Activated CD8-positive, alpha-beta memory T cell treated with anti-CD3 and anti-CD28 coated beads for 36 hours (primary cell): ENCODE data around the gene TRIM60. TPM values are rescaled to one million over a fixed set of nuclear protein-coding genes. Genes with fewer than 3 reads are reported as not detected.
"Not testable (repeated sequence)": the region's sequence is repeated elsewhere in the genome, so short reads cannot be mapped to it uniquely, and the experiment has no call there.

Source experiments
- CTCF ChIA-PET: fragments of 350-600 bp; sonication (Branson Sonifier 250); formaldehyde crosslinking; loops from one replicate; lab custom pipeline; 2021; ENCODE audit warnings: antibody characterized with exemption; lab: Charles Lee
- POLR2A ChIA-PET: fragments of 350-600 bp; sonication (Branson Sonifier 250); formaldehyde crosslinking; loops from one replicate; lab custom pipeline; 2021; ENCODE audit warnings: antibody characterized with exemption; lab: Charles Lee
- total RNA-seq, 2 experiments: library from RNA; stranded (reverse); gene quantifications; one replicate each; pipeline ENCODE4 v1.2.3, GENCODE V29; 2021

Gene TRIM60
- total RNA-seq, 2 experiments from 2014 or later = not detected

- ChIA-PET POLR2A (no interaction called here), CTCF (no interaction called here)
These were observed 16.4 kb downstream of the TRIM60 start for GRCh38 chr4:165048170-165048569.

GRCh38 chr4:165052627-165053026 is 20.8 kb downstream of the TRIM60 start:
- CTCF ChIA-PET = no interaction called here
- POLR2A ChIA-PET = no interaction called here

- POLR2A ChIA-PET = no interaction called here
- CTCF ChIA-PET = no interaction called here
These were observed 21.8 kb downstream of the TRIM60 start, which contains the start of gene TRIM75 for GRCh38 chr4:165053645-165054044. Gene TRIM75, plus strand, starts transcription at chr4:165053866. Its CDS starts 5,282 bp downstream, at chr4:165059148.

GRCh38 chr4:165055601-165056000 is 23.8 kb downstream of the TRIM60 start:
- ChIA-PET CTCF (no interaction called here), POLR2A (interaction anchor here (0.6 kb wide), 1 partner anchor 26 kb away, joined by 3 read pairs; no protein-coding TSS in a partner anchor)

GRCh38 chr4:165058666-165059065 is 26.9 kb downstream of the TRIM60 start:
- CTCF ChIA-PET = no interaction called here
- POLR2A ChIA-PET = no interaction called here

- POLR2A ChIA-PET = no interaction called here
- CTCF ChIA-PET = no interaction called here
These were observed 27.6 kb downstream of the TRIM60 start for GRCh38 chr4:165059386-165059785.

- ChIA-PET POLR2A (no interaction called here), CTCF (no interaction called here)
These were observed 29.1 kb downstream of the TRIM60 start for GRCh38 chr4:165060938-165061337.

GRCh38 chr4:165070560-165070959 is 38.8 kb downstream of the TRIM60 start:
- ChIA-PET POLR2A (no interaction called here), CTCF (no interaction called here)

GRCh38 chr4:165073346-165073745 is 41.5 kb downstream of the TRIM60 start:
- CTCF ChIA-PET, POLR2A ChIA-PET: not testable (repeated sequence)

GRCh38 chr4:165077034-165077578 is 45.3 kb downstream of the TRIM60 start:
- CTCF ChIA-PET = no interaction called here

GRCh38 chr4:165079476-165079875 is 47.7 kb downstream of the TRIM60 start:
- ChIA-PET CTCF (no interaction called here), POLR2A (no interaction called here)

More at GRCh38 chr4:165077034-165077578, 45.3 kb downstream of the TRIM60 start:
- POLR2A ChIA-PET = no interaction called here

GRCh38 chr4:165084787-165085186 is 53.0 kb downstream of the TRIM60 start:
- CTCF ChIA-PET = interaction anchor here (0.7 kb wide), 1 partner anchor 271 kb away, joined by 3 read pairs; no protein-coding TSS in a partner anchor
- POLR2A ChIA-PET = not testable (repeated sequence)

GRCh38 chr4:165085946-165086345 is 54.1 kb downstream of the TRIM60 start:
- CTCF ChIA-PET = interaction anchor here (0.7 to 1.1 kb wide), 2 partner anchors 10 to 132 kb away, joined by 3 to 4 read pairs; no protein-coding TSS in a partner anchor
- POLR2A ChIA-PET = no interaction called here

GRCh38 chr4:165088366-165088765 is 56.6 kb downstream of the TRIM60 start:
- CTCF ChIA-PET = no interaction called here
- POLR2A ChIA-PET = no interaction called here

Other genes starting within 250 kb of the TRIM60 start
- not detected for gene APELA, start 154.8 kb upstream of the TRIM60 start, total RNA-seq
- gene TRIM61, start 54.3 kb upstream of the TRIM60 start, total RNA-seq = 1 to 10 TPM; 2.4 to 2.9 TPM
- not detected for gene TRIM75, start 21.9 kb downstream of the TRIM60 start, total RNA-seq
- gene TMEM192, start 80.9 kb downstream of the TRIM60 start, total RNA-seq = 10 to 100 TPM; 16.1 TPM
- 10 to 100 TPM; 25.3 to 27.0 TPM for gene KLHL2, start 175.6 kb downstream of the TRIM60 start, total RNA-seq